ENCODE results near the gene PDE6A. TPM values are rescaled to one million over a fixed set of nuclear protein-coding genes. Genes with fewer than 3 reads are reported as not detected.

Gene PDE6A
- total RNA-seq, 1 experiment from 2014 or later: not detected

GRCh38 chr5:149960272-149961185 is 15.9 kb upstream of the PDE6A start, which contains the start of gene SLC26A2 (continued):
- TF ChIP-seq ESRRA (CRISPR knock-in tag; IDR thresholded peaks at IDR 0.05; ENCODE audit: borderline replicate concordance) (no peak; the same call in 1 of the 2 replicates), HMGXB4 (CRISPR knock-in tag; IDR thresholded peaks at IDR 0.05) (peak; percentile 88), MAX (CRISPR knock-in tag; IDR thresholded peaks at IDR 0.05) (peak; percentile 86), PREB (CRISPR knock-in tag; IDR thresholded peaks at IDR 0.05; ENCODE audit: borderline replicate concordance) (no peak), USF2 (CRISPR knock-in tag; IDR thresholded peaks at IDR 0.05) (peak; percentile 99), ELF4 (CRISPR knock-in tag; IDR thresholded peaks at IDR 0.05; ENCODE audit: low read depth) (no peak), ZNF281 (CRISPR knock-in tag; IDR thresholded peaks at IDR 0.05) (no peak), ZNF671 (CRISPR knock-in tag; IDR thresholded peaks at IDR 0.05) (no peak), ZNF532 (CRISPR knock-in tag; IDR thresholded peaks at IDR 0.05; ENCODE audit: borderline replicate concordance) (no peak), SMAD4 (CRISPR knock-in tag; IDR thresholded peaks at IDR 0.05) (no peak), GRHL2 (CRISPR knock-in tag; IDR thresholded peaks at IDR 0.05; ENCODE audit: insufficient replicate concordance, severe bottlenecking) (no peak), SOX15 (CRISPR knock-in tag; IDR thresholded peaks at IDR 0.05) (no peak), ARID4B (CRISPR knock-in tag; IDR thresholded peaks at IDR 0.05; ENCODE audit: borderline replicate concordance) (peak; percentile 46; the same call in 1 of the 2 replicates), TEAD4 (CRISPR knock-in tag; IDR thresholded peaks at IDR 0.05) (no peak), PRRX2 (CRISPR knock-in tag; IDR thresholded peaks at IDR 0.05) (no peak), NFATC4 (CRISPR knock-in tag; IDR thresholded peaks at IDR 0.05) (no peak), ERG (CRISPR knock-in tag; IDR thresholded peaks at IDR 0.05) (no peak), ZNF423 (CRISPR knock-in tag; IDR thresholded peaks at IDR 0.05) (no peak), IRF2 (CRISPR knock-in tag; IDR thresholded peaks at IDR 0.05; ENCODE audit: borderline replicate concordance, low read depth) (0 out of 2 replicates have a peak, but pooled peaks have one; percentile 33)

Data from WTC11 (cell line).